HEK293T (cell line): ENCODE measurements around the gene NF1.

Source experiments
- ARNT ChIP-seq: fragments of 450-650 bp; IDR thresholded peaks from 2 replicates; pipeline ENCODE4 v1.6.1; 2017; ENCODE audit warnings: mild to moderate bottlenecking
- BHLHE40 ChIP-seq: fragments of 450-650 bp; IDR thresholded peaks from 2 replicates; pipeline ENCODE4 v1.6.1; 2016; ENCODE audit warnings: mild to moderate bottlenecking, moderate library complexity, borderline replicate concordance
- CTBP1 ChIP-seq: fragments of 450-650 bp; IDR thresholded peaks from 2 replicates; pipeline ENCODE4 v1.6.1; 2016; ENCODE audit warnings: borderline replicate concordance
- ELF4 ChIP-seq: fragments of 450-650 bp; IDR thresholded peaks from 2 replicates; pipeline ENCODE4 v1.6.1; 2017; ENCODE audit warnings: antibody characterized with exemption
- FOXA1 ChIP-seq: fragments of 450-650 bp; IDR thresholded peaks from 2 replicates; pipeline ENCODE4 v1.6.1; 2016; ENCODE audit warnings: mild to moderate bottlenecking
- FOXK2 ChIP-seq: fragments of 450-650 bp; IDR thresholded peaks from 2 replicates; pipeline ENCODE4 v1.6.1; 2016; ENCODE audit warnings: mild to moderate bottlenecking
- FOXM1 ChIP-seq: fragments of 450-650 bp; IDR thresholded peaks from 2 replicates; pipeline ENCODE4 v1.6.1; 2017; ENCODE audit warnings: mild to moderate bottlenecking, borderline replicate concordance
- HDGF ChIP-seq: fragments of 450-650 bp; IDR thresholded peaks from 2 replicates; pipeline ENCODE4 v1.6.1; 2017; ENCODE audit warnings: antibody characterized with exemption, borderline replicate concordance
- L3MBTL2 ChIP-seq: fragments of 450-650 bp; conservative IDR thresholded peaks from 2 replicates; pipeline ENCODE4 v1.6.1; 2016; ENCODE audit warnings: mild to moderate bottlenecking
- NFRKB ChIP-seq: fragments of 450-650 bp; IDR thresholded peaks from 2 replicates; pipeline ENCODE4 v1.6.1; 2016; ENCODE audit warnings: mild to moderate bottlenecking, moderate library complexity
- SP1 ChIP-seq: fragments of 450-650 bp; IDR thresholded peaks from 2 replicates; pipeline ENCODE4 v1.6.1; 2017
- SUZ12 ChIP-seq: fragments of 450-650 bp; IDR thresholded peaks from 2 replicates; pipeline ENCODE4 v1.6.1; 2016; ENCODE audit warnings: mild to moderate bottlenecking
- TARDBP ChIP-seq: fragments of 450-650 bp; IDR thresholded peaks from 2 replicates; pipeline ENCODE4 v1.6.1; 2016
- TF ChIP-seq, protein P1 (sequence below): fragments of 450-650 bp; IDR thresholded peaks from 2 replicates; pipeline ENCODE4 v1.6.1; 2016

- TF ChIP-seq SUZ12 (no peak), HDGF (no peak), TARDBP (no peak), CTBP1 (no peak), FOXM1 (no peak), FOXA1 (no peak), L3MBTL2 (no peak), ELF4 (no peak), SP1 (no peak), ARNT (no peak), NFRKB (no peak), BHLHE40 (no peak), FOXK2 (no peak)
- TF ChIP-seq, protein P1, sequence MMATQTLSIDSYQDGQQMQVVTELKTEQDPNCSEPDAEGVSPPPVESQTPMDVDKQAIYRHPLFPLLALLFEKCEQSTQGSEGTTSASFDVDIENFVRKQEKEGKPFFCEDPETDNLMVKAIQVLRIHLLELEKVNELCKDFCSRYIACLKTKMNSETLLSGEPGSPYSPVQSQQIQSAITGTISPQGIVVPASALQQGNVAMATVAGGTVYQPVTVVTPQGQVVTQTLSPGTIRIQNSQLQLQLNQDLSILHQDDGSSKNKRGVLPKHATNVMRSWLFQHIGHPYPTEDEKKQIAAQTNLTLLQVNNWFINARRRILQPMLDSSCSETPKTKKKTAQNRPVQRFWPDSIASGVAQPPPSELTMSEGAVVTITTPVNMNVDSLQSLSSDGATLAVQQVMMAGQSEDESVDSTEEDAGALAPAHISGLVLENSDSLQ, result no peak
Measured at GRCh38 chr17:31105991-31106390, 11.2 kb downstream of the NF1 start.
